GM23338 (cell line): ENCODE results near the gene RAB29. TPM values are rescaled to one million over a fixed set of nuclear protein-coding genes. Genes with fewer than 3 reads are reported as not detected.

Experiments used
- ATAC-seq: fragments of 200-7000 bp; cut with Tn5 transposase; 3 replicates; pipeline ENCODE4 v1.9.1; 2020
- DNase-seq: peaks from one replicate; pipeline ENCODE4 v3.0.0-alpha.2; 2015; ENCODE audit warnings: low spot score
- H2AFZ ChIP-seq: fragments of 200-600 bp; sonication (generic); 2 replicates; pipeline ENCODE4 v1.8.0; 2016; ENCODE audit warnings: antibody characterized with exemption, mild to moderate bottlenecking, moderate library complexity
- H3F3A ChIP-seq: fragments of 200-600 bp; sonication (generic); replicated peaks from 2 replicates; pipeline ENCODE4 v1.8.0; 2017; ENCODE audit warnings: antibody characterized with exemption, mixed run types, low read depth
- H3K27ac ChIP-seq: fragments of 200-600 bp; sonication (generic); 2 replicates; pipeline ENCODE4 v1.6.1; 2016; ENCODE audit warnings: low read depth
- H3K27me3 ChIP-seq: fragments of 200-600 bp; sonication (generic); 2 replicates; pipeline ENCODE4 v1.8.0; 2016; ENCODE audit warnings: mild to moderate bottlenecking, mixed run types, moderate library complexity; ENCODE audit not compliant: insufficient read depth
- H3K36me3 ChIP-seq: fragments of 200-600 bp; sonication (generic); 2 replicates; pipeline ENCODE4 v1.8.0; 2016; ENCODE audit warnings: mild to moderate bottlenecking; ENCODE audit not compliant: insufficient read depth
- H3K4me1 ChIP-seq: fragments of 200-600 bp; sonication (generic); 2 replicates; pipeline ENCODE4 v1.8.0; 2016; ENCODE audit warnings: mild to moderate bottlenecking, moderate library complexity; ENCODE audit not compliant: insufficient read depth
- H3K4me2 ChIP-seq: fragments of 200-600 bp; sonication (generic); 2 replicates; pipeline ENCODE4 v1.7.1; 2017; ENCODE audit warnings: mixed run types
- H3K4me3 ChIP-seq: fragments of 200-600 bp; sonication (generic); 2 replicates; pipeline ENCODE4 v1.6.1; 2016; ENCODE audit warnings: mixed run types
- H3K79me2 ChIP-seq: fragments of 200-600 bp; sonication (generic); replicated peaks from 2 replicates; pipeline ENCODE4 v1.8.0; 2017; ENCODE audit warnings: mild to moderate bottlenecking; ENCODE audit not compliant: insufficient read depth
- H3K9me2 ChIP-seq: fragments of 200-600 bp; sonication (generic); 2 replicates; pipeline ENCODE4 v1.8.0; 2017; ENCODE audit not compliant: insufficient read depth
- H4K20me1 ChIP-seq: fragments of 200-600 bp; sonication (generic); replicated peaks from 2 replicates; pipeline ENCODE4 v1.8.0; 2017; ENCODE audit warnings: mild to moderate bottlenecking; ENCODE audit not compliant: insufficient read depth
- H3K27ac Mint-ChIP-seq: 2 replicates; pipeline ENCODE4 v1.8.0; 2020; ENCODE audit warnings: inconsistent platforms, mild to moderate bottlenecking, moderate library complexity, mixed read lengths
- H3K27me3 Mint-ChIP-seq: 3 replicates; pipeline ENCODE4 v1.8.0; 2022; ENCODE audit warnings: low read depth, mild to moderate bottlenecking, moderate library complexity, mixed read lengths, inconsistent platforms; ENCODE audit not compliant: insufficient read depth, poor library complexity
- H3K36me3 Mint-ChIP-seq: 3 replicates; pipeline ENCODE4 v1.8.0; 2021; ENCODE audit warnings: low read depth, mild to moderate bottlenecking, inconsistent platforms, moderate library complexity, mixed read lengths
- H3K4me1 Mint-ChIP-seq: 3 replicates; pipeline ENCODE4 v1.8.0; 2020; ENCODE audit warnings: mild to moderate bottlenecking, inconsistent platforms, mixed read lengths
- H3K4me3 Mint-ChIP-seq: 3 replicates; pipeline ENCODE4 v1.8.0; 2021; ENCODE audit warnings: moderate library complexity, mild to moderate bottlenecking, inconsistent platforms, mixed read lengths
- H3K9me3 Mint-ChIP-seq: 3 replicates; pipeline ENCODE4 v1.8.0; 2020; ENCODE audit warnings: moderate library complexity, mild to moderate bottlenecking, inconsistent platforms, mixed read lengths
- CREB1 ChIP-seq: fragments of 250-450 bp; sonication (Bioruptor Pico); IDR thresholded peaks from 2 replicates; pipeline ENCODE4 v1.5.0; 2020; ENCODE audit warnings: low read depth, mild to moderate bottlenecking, moderate library complexity
- CTCF ChIP-seq, 2 experiments: fragments of 200-600 bp in 1 of 2; sonication (generic) in 1 of 2; conservative IDR thresholded peaks; 2 replicates each; pipeline versions ENCODE4 v1.5.1 to v1.6.1; 2016 to 2017; ENCODE audit warnings: antibody characterized with exemption in 2 of 2, low read depth in 2 of 2, mild to moderate bottlenecking in 2 of 2, moderate library complexity in 1 of 2
- ETS1 ChIP-seq: IDR thresholded peaks from 2 replicates; pipeline ENCODE4 v1.6.1; 2016; ENCODE audit warnings: antibody characterized with exemption
- EZH2 ChIP-seq: fragments of 200-600 bp; sonication (generic); IDR thresholded peaks from one replicate; pipeline ENCODE4 v1.8.0; 2017; ENCODE audit warnings: antibody characterized with exemption, mild to moderate bottlenecking, low read depth; ENCODE audit not compliant: unreplicated experiment
- EZH2phosphoT487 ChIP-seq: fragments of 200-600 bp; sonication (generic); IDR thresholded peaks from one replicate; pipeline ENCODE4 v1.8.1; 2018; ENCODE audit warnings: antibody characterized with exemption; ENCODE audit not compliant: unreplicated experiment
- JUNB ChIP-seq: IDR thresholded peaks from one replicate; pipeline ENCODE4 v1.6.1; 2016; ENCODE audit warnings: antibody characterized with exemption; ENCODE audit not compliant: unreplicated experiment
- NANOG ChIP-seq: IDR thresholded peaks from 2 replicates; pipeline ENCODE4 v1.6.1; 2016; ENCODE audit warnings: antibody characterized with exemption, borderline replicate concordance
- POLR2AphosphoS5 ChIP-seq: IDR thresholded peaks from 2 replicates; pipeline ENCODE4 v1.6.1; 2016; ENCODE audit warnings: antibody characterized with exemption, low read depth
- REST ChIP-seq: IDR thresholded peaks from one replicate; pipeline ENCODE4 v1.6.1; 2018; ENCODE audit warnings: antibody characterized with exemption; ENCODE audit not compliant: unreplicated experiment
- STAT1 ChIP-seq: IDR thresholded peaks from one replicate; pipeline ENCODE4 v1.6.1; 2016; ENCODE audit warnings: antibody characterized with exemption; ENCODE audit not compliant: unreplicated experiment
- ZNF114 ChIP-seq: fragments of 250-450 bp; sonication (Bioruptor Pico); IDR thresholded peaks from 2 replicates; pipeline ENCODE4 v1.5.0; 2020; ENCODE audit warnings: mild to moderate bottlenecking, moderate library complexity
- ZNF331 ChIP-seq: fragments of 250-450 bp; sonication (Bioruptor Pico); IDR thresholded peaks from 2 replicates; pipeline ENCODE4 v1.5.0; 2020; ENCODE audit warnings: low read depth, mild to moderate bottlenecking, moderate library complexity
- ZNF462 ChIP-seq: fragments of 250-450 bp; sonication (Bioruptor Pico); IDR thresholded peaks from 2 replicates; pipeline ENCODE4 v1.5.0; 2020; ENCODE audit warnings: mild to moderate bottlenecking, moderate library complexity
- polyA plus RNA-seq: library from polyadenylated mRNA; unstranded; fragments of >200 nt; fragmentation: Nextera tagmentation; extraction: Ambion mirVana; gene quantifications from 2 replicates; pipeline ENCODE4 v1.2.1, GENCODE V29; 2016
- total RNA-seq: library from RNA; depleted of rRNA; stranded (reverse); fragments of >200 nt; shearing (Covaris generic); gene quantifications from 2 replicates; pipeline ENCODE4 v1.2.3, GENCODE V29; 2014

The RAB29 gene
- total and polyA plus RNA-seq, 2 experiments from 2014 or later = 7.1 to 9.1 TPM

GRCh38 chr1:205766038-205766437 is 9.2 kb downstream of the RAB29 start (continued):
- TF ChIP-seq STAT1 (no peak), JUNB (no peak)

GRCh38 chr1:205764578-205764977 is 10.7 kb downstream of the RAB29 start:
- no peaks in the 10 kb centered on the region for H3K4me1 Mint-ChIP-seq
- H3K27me3 Mint-ChIP-seq = peaks cover 5% of the 10 kb centered on the region
- H3K27ac Mint-ChIP-seq = no peak overlapping the region
- Histone ChIP-seq H4K20me1 (no peaks in the 10 kb centered on the region), H3K4me3 (no peak overlapping the region), H3K9me2 (no peaks in the 10 kb centered on the region), H3F3A (no peaks in the 10 kb centered on the region), H3K36me3 (no peaks in the 10 kb centered on the region), H3K27me3 (no peaks in the 10 kb centered on the region), H3K4me1 (no peaks in the 10 kb centered on the region), H3K27ac (no peak overlapping the region), H2AFZ (no peak overlapping the region), H3K4me2 (no peak overlapping the region), H3K79me2 (no peaks in the 10 kb centered on the region)
- ATAC-seq = no peak
- no peaks in the 10 kb centered on the region for H3K9me3 Mint-ChIP-seq
- no peak for DNase-seq
- H3K4me3 Mint-ChIP-seq = no peak overlapping the region
- TF ChIP-seq ETS1 = no peak
- TF ChIP-seq EZH2 = no peak
- no peak for TF ChIP-seq EZH2phosphoT487
- no peak for TF ChIP-seq REST
- no peak for TF ChIP-seq POLR2AphosphoS5
- TF ChIP-seq ZNF114 = no peak
- no peak for TF ChIP-seq CREB1
- no peak for TF ChIP-seq STAT1
- no peak for TF ChIP-seq JUNB
- TF ChIP-seq NANOG = no peak
- no peak for TF ChIP-seq ZNF462 (CRISPR knock-in tag)
- TF ChIP-seq CTCF (conservative IDR thresholded peaks at IDR 0.05; ENCODE audit: low read depth in 2 of 2) = no peak
- TF ChIP-seq ZNF331 (CRISPR knock-in tag) = no peak
- H3K36me3 Mint-ChIP-seq = no peaks in the 10 kb centered on the region
